ENCODE results near the gene RUVBL1.

DNA sequence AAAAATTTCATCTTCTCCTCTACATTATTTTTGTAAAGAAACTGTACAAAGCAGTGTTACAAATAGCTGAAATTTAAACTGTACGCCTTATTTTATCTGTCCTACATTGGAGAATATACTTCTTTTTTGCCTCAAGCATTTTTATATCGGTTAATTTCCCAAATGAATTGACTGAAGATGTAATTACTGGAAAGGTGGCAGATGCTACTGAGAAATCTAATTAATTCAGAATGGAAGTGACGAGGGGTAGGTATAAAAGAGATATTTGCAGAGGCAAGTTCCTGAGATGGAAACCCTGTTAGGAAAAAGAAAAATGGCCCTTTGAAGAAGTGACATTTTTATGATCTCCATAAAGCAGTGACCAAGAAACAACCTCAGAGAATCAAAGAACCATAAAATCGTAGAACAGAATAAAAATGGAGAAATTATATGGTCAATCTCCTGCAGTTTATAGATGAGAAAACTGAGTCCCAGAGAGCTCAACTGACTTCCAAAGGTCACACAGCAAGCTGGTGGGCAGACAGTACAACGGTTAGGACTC, 20.4 kb downstream of the RUVBL1 start:
- TF ChIP-seq POLR2A (IDR thresholded peaks at IDR 0.05; ENCODE audit: low read depth, low read length) (no peak), POLR2AphosphoS5 (IDR thresholded peaks at IDR 0.05; ENCODE audit: low read depth, low read length) (no peak)

Data from GM12892 (cell line).